NCI-H446 (cell line): ENCODE measurements around the gene ZNF132.

ENCODE experiments used
- DNase-seq, 2 experiments: peaks; one replicate each; lab custom pipeline; 2025; lab: John Stamatoyannopoulos, UW

Gene ZNF132

GRCh38 chr19:58386576-58387337 is 53.2 kb downstream of the ZNF132 start, which contains the start of gene RPS5:
Gene RPS5, plus strand, starts transcription at chr19:58387269. Its CDS starts 869 bp downstream, at chr19:58388138.
- peak; percentile 97 to 99 for DNase-seq

GRCh38 chr19:58385891-58386575 is 53.9 kb downstream of the ZNF132 start:
- no peak for DNase-seq

- DNase-seq: no peak
These were observed 54.6 kb downstream of the ZNF132 start for GRCh38 chr19:58385313-58385890.

- no peak for DNase-seq
These were observed 56.9 kb downstream of the ZNF132 start for GRCh38 chr19:58382997-58383603.
